ENCODE data around the gene PCNP.
A peak's percentile ranks its signal among the peaks of the same experiment; 100 is the strongest.
"Not testable (repeated sequence)": the region's sequence is repeated elsewhere in the genome, so short reads cannot be mapped to it uniquely, and the experiment has no call there.

The PCNP gene

GRCh38 chr3:101573449-101574387 lies at the start of gene PCNP:
Gene PCNP (plus strand): TSS chr3:101574180. CDS start chr3:101574216, 36 bp downstream.
- DNase-seq: peak; percentile 99

- no peak for DNase-seq
Observed at GRCh38 chr3:101527441-101527840, 46.5 kb upstream of the PCNP start.

- DNase-seq: no peak
Observed at GRCh38 chr3:101527906-101528305, 46.1 kb upstream of the PCNP start.

GRCh38 chr3:101529816-101530685 lies 43.9 kb upstream of the PCNP start:
- no peak for DNase-seq

GRCh38 chr3:101530686-101531047 lies 43.3 kb upstream of the PCNP start:
- DNase-seq: no peak

GRCh38 chr3:101531473-101532086 lies 42.4 kb upstream of the PCNP start:
- DNase-seq: no peak

- no peak for DNase-seq
Observed at GRCh38 chr3:101532783-101533602, 41.0 kb upstream of the PCNP start.

GRCh38 chr3:101533603-101533968 lies 40.4 kb upstream of the PCNP start:
- DNase-seq: no peak

- no peak for DNase-seq
Observed at GRCh38 chr3:101535221-101535620, 38.8 kb upstream of the PCNP start.

- DNase-seq: no peak
Observed at GRCh38 chr3:101536266-101536665, 37.7 kb upstream of the PCNP start.

GRCh38 chr3:101536955-101537354 lies 37.0 kb upstream of the PCNP start:
- DNase-seq: not testable (repeated sequence)

GRCh38 chr3:101542957-101543356 lies 31.0 kb upstream of the PCNP start:
- no peak for DNase-seq

- no peak for DNase-seq
Observed at GRCh38 chr3:101544161-101544850, 29.7 kb upstream of the PCNP start.

GRCh38 chr3:101548527-101549105 lies 25.4 kb upstream of the PCNP start:
- no peak for DNase-seq

- DNase-seq: no peak
Observed at GRCh38 chr3:101549473-101549872, 24.5 kb upstream of the PCNP start.

- DNase-seq: not testable (repeated sequence)
Observed at GRCh38 chr3:101551359-101552081, 22.5 kb upstream of the PCNP start.

- DNase-seq: not testable (repeated sequence)
Observed at GRCh38 chr3:101553381-101553780, 20.6 kb upstream of the PCNP start.

- DNase-seq: no peak
Observed at GRCh38 chr3:101556064-101556463, 17.9 kb upstream of the PCNP start.

GRCh38 chr3:101561630-101562328 lies 12.2 kb upstream of the PCNP start, which contains the start of gene TRMT10C:
Gene TRMT10C (plus strand): TSS chr3:101561868. CDS start chr3:101564782, 2,914 bp downstream.
- DNase-seq: peak; percentile 94

Data from left hindlimb (tissue), 1 donor.